ENCODE results near the gene PHGDH. TPM values are rescaled to one million over a fixed set of nuclear protein-coding genes. Genes with fewer than 3 reads are reported as not detected.
"Not testable (repeated sequence)": the region's sequence is repeated elsewhere in the genome, so short reads cannot be mapped to it uniquely, and the experiment has no call there.

The PHGDH gene
- total and polyA plus RNA-seq, 9 of the 15 experiments (the other 6 are each of a cell fraction or from before 2014, with no cell fraction given), result 6.7 to 84.2 (median 36.2) TPM

DNA sequence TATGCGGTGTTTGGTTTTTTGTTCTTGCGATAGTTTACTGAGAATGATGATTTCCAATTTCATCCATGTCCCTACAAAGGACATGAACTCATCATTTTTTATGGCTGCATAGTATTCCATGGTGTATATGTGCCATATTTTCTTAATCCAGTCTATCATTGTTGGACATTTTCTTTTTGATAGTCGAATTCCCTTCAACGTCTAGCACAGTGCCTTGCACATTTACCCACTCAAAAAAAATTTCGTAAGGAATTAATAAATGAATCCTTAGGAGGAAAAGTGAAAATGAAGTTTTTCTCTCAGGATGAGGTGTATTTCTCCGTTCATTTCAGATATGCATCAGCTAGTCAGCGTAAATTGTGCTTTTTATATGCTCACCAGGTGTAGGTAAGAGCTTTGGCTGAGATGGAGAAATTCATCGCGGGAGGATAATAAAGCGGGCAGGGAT lies 354 bp upstream of the PHGDH start (continued):
- TF ChIP-seq, protein P1, sequence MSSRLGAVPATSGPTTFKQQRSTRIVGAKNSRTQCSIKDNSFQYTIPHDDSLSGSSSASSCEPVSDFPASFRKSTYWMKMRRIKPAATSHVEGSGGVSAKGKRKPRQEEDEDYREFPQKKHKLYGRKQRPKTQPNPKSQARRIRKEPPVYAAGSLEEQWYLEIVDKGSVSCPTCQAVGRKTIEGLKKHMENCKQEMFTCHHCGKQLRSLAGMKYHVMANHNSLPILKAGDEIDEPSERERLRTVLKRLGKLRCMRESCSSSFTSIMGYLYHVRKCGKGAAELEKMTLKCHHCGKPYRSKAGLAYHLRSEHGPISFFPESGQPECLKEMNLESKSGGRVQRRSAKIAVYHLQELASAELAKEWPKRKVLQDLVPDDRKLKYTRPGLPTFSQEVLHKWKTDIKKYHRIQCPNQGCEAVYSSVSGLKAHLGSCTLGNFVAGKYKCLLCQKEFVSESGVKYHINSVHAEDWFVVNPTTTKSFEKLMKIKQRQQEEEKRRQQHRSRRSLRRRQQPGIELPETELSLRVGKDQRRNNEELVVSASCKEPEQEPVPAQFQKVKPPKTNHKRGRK (tag; IDR thresholded peaks at IDR 0.05), result peak; percentile 31
- TF ChIP-seq, protein P2, sequence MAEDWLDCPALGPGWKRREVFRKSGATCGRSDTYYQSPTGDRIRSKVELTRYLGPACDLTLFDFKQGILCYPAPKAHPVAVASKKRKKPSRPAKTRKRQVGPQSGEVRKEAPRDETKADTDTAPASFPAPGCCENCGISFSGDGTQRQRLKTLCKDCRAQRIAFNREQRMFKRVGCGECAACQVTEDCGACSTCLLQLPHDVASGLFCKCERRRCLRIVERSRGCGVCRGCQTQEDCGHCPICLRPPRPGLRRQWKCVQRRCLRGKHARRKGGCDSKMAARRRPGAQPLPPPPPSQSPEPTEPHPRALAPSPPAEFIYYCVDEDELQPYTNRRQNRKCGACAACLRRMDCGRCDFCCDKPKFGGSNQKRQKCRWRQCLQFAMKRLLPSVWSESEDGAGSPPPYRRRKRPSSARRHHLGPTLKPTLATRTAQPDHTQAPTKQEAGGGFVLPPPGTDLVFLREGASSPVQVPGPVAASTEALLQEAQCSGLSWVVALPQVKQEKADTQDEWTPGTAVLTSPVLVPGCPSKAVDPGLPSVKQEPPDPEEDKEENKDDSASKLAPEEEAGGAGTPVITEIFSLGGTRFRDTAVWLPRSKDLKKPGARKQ (CRISPR knock-in tag; IDR thresholded peaks at IDR 0.05), result peak; percentile 58; the same call in 1 of the 2 replicates
- TF ChIP-seq CEBPG (CRISPR knock-in tag; IDR thresholded peaks at IDR 0.05), result not testable (repeated sequence)
- peak in 1 of 2 experiments; percentile 80; a peak in 2 of 4 replicates for TF ChIP-seq CEBPG (tag; conservative IDR thresholded peaks at IDR 0.05 in 1 of 2, IDR thresholded peaks at IDR 0.05 in 1 of 2)
- TF ChIP-seq BCOR (IDR thresholded peaks at IDR 0.05), result peak; percentile 70; the same call in 1 of the 2 replicates

DNA sequence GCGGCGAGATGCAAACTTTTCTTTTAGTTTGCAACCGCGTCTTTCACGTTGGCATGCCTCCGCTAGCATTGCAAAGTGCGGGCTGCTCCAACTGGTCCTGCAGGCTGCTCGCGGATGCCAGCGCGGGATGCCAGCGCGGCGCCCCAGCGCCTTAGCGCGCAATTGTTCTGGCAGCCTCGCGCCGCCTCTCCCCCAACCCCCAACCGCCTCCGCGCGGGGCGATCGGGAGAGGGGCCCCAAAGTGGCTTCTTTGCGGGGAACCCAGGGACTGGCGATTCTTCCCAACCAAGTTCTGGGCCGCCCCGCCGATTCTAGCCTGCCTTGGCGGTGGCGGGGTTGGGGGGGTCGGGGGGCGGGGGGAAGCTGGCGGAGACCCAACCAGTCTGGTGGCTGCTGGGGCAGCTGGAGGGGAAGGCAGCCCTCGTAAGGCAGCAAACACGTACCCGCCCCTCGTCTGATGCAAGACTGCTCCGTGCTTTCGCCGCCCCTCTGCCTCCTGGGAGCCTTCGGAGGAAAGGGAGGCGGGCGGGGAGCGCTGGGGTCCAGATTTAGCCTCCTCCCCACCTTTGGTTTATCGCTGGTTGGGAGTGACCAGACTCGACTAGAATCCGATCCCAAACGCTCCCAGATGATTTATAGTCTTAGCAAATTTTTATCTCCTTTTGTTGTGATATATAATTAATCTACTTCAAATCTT lies 756 bp downstream of the PHGDH start:
- H4K20me1 ChIP-seq (replicated peaks; ENCODE audit: control insufficient read depth, insufficient read depth, low read length), result peaks cover 24% of the 10 kb centered on the region
- ATAC-seq (peak; percentile 93), FAIRE-seq (no peak), DNase-seq (ENCODE audit: extremely low read depth in 1 of 4, low spot score in 3 of 4) (peak; percentile 43 to 67 (median 55))
- H2AFZ ChIP-seq (ENCODE audit: low read depth, low read length), result peak overlapping the region; percentile 85
- peak overlapping the region; percentile 79 to 89 for H3K9ac ChIP-seq (ENCODE audit: insufficient read depth in 1 of 2, low read depth in 2 of 2, low read length in 2 of 2)
- peaks cover 17 to 30% of the 10 kb centered on the region in 2 experiments for H3K4me1 ChIP-seq (replicated peaks in 1 of 2; ENCODE audit: control insufficient read depth in 2 of 2, insufficient read depth in 2 of 2, low read length in 2 of 2)
- in situ Hi-C loops (cut with MboI), result no loop called here
- H3K4me3 ChIP-seq, result peak overlapping the region; percentile 68
- no peaks in the 10 kb centered on the region for H3K9me3 ChIP-seq (replicated peaks; ENCODE audit: control insufficient read depth, insufficient read depth, low read depth, low read length)
- ChIA-PET CTCF (ENCODE audit: low intra/inter-chr PET ratio) (no interaction called here), POLR2A (interaction anchor here (0.6 to 2.7 kb wide), 15 partner anchors 9 to 67 kb away, joined by 3 to 11 read pairs (median 6); partner anchors contain the start of gene ZNF697)
- peak overlapping the region; percentile 93 for H3K4me2 ChIP-seq (ENCODE audit: insufficient read depth, low read length)
- no TSS peak for BruUV-seq (replicated peaks)
- no peaks in the 10 kb centered on the region for H3K36me3 ChIP-seq (ENCODE audit: control insufficient read depth, insufficient read depth, low read length)
- H3K27ac ChIP-seq (ENCODE audit: extremely low read depth, low read depth, low read length), result peak overlapping the region; percentile 60; the same call in 2 of the 3 replicates
- H3K9me1 ChIP-seq (ENCODE audit: control insufficient read depth, insufficient read depth, low read length), result no peaks in the 10 kb centered on the region
- peaks cover 2 to 12% of the 10 kb centered on the region in 2 experiments; a peak in 4 of 5 replicates for H3K27me3 ChIP-seq (ENCODE audit: control insufficient read depth in 2 of 2, insufficient read depth in 2 of 2, low read length in 2 of 2)
- intact Hi-C loops (cut with micrococcal nuclease), result loop anchor here (2.0 to 5.0 kb wide), 2 partner anchors 24 to 35 kb away; no protein-coding TSS in a partner anchor
- H3K79me2 ChIP-seq (ENCODE audit: control insufficient read depth, insufficient read depth, low read length), result peaks cover 39% of the 10 kb centered on the region
- 4% methylated on average over 41 of the region's 51 CpGs for WGBS (ENCODE audit: insufficient coverage, low coverage, missing lambda C conversion rate)
- TF ChIP-seq PRMT5 (CRISPR knock-in tag; IDR thresholded peaks at IDR 0.05) (no peak), GABPB2 (CRISPR knock-in tag; conservative IDR thresholded peaks at IDR 0.05) (no peak), ZBED1 (IDR thresholded peaks at IDR 0.05) (no peak), CHD1 (IDR thresholded peaks at IDR 0.05; ENCODE audit: low read length) (peak; percentile 24), POLR2A (conservative IDR thresholded peaks at IDR 0.05) (no peak), ZC3H8 (IDR thresholded peaks at IDR 0.05) (no peak), ILF3 (IDR thresholded peaks at IDR 0.05; ENCODE audit: borderline replicate concordance) (no peak), MEF2A (IDR thresholded peaks at IDR 0.05; ENCODE audit: control insufficient read depth, low read depth, low read length) (no peak), PTRF (tag; IDR thresholded peaks at IDR 0.05) (no peak), RAD21 (CRISPR knock-in tag; conservative IDR thresholded peaks at IDR 0.05 in 1 of 2, IDR thresholded peaks at IDR 0.05 in 1 of 2) (no peak), ARID1B (IDR thresholded peaks at IDR 0.05) (0 out of 2 replicates have a peak, but pooled peaks have one; percentile 6), BCL6 (CRISPR knock-in tag; IDR thresholded peaks at IDR 0.05) (no peak), HDAC3 (IDR thresholded peaks at IDR 0.05; ENCODE audit: borderline replicate concordance, partially characterized antibody) (no peak), XRCC5 (IDR thresholded peaks at IDR 0.05; ENCODE audit: low read depth, low read length) (no peak)

All from K562 (cell line).